Measurements from ENCODE around the gene CAMK1G. TPM values are rescaled to one million over a fixed set of nuclear protein-coding genes. Genes with fewer than 3 reads are reported as not detected.

CAMK1G gene
- polyA plus RNA-seq, 1 of the 3 experiments (the other 2 are of a cell fraction) = 15.1 TPM

DNA sequence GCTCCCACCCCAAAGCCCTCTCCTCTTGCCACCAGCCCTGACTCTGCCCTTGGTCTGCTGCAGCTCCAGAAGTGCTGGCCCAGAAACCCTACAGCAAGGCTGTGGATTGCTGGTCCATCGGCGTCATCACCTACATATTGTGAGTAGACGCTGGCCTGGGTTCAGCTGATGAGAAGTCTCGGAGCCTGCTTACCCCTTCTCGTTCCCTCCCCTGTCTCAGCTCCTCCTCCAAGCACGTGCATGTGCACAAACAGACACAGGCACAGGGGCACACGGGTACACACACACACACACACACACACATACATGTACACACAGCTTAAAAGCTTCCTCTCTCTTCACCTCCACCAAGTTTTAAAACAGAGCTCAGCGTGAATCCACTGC is 24.3 kb downstream of the CAMK1G start:
- CTCF ChIA-PET = interaction anchor here (0.5 to 5.7 kb wide), 9 partner anchors 16 to 85 kb away, joined by 3 to 20 read pairs (median 5); no protein-coding TSS in a partner anchor

DNA sequence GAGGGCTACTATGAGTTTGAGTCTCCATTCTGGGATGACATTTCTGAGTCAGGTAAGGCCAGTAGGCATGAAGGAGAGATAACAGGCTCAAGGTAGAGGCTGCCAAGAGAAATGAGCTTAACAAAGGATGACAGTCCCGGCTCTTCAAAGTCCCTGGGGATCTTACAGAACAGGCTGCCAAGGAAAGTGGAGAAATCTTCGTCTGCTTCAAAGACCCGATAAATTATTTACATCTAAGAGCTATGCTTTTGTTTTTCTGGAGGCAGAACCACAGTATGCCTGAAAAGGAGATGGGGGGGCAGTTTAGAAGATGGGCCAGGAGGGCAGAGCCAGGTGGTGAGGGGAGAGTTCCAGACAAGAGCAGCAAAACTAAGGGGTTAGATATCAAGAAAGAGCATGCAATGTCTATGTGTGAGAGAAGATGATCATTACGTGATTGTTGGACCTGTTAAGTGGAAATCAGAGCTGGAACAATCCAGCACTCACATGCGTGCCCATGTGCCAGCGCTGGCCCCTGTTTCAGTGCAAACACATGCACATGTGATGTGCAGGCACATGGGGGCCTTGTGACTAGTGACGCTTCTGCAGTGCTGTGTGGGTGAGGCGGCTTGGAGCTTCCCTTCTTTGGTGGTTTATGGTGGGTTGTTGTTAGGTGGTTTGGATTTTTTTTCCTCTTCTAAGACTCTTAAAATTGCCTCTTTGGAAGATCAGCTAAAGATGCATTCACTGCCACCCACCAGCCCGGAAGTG is 25.7 kb downstream of the CAMK1G start:
- Histone ChIP-seq H3F3A (replicated peaks; ENCODE audit: insufficient read depth) (peaks cover 4% of the 10 kb centered on the region), H3K79me2 (ENCODE audit: insufficient read depth) (no peaks in the 10 kb centered on the region), H3K36me3 (replicated peaks in 1 of 2; ENCODE audit: control insufficient read depth in 1 of 2, insufficient read depth in 2 of 2, low read length in 1 of 2) (peaks cover 0 to 64% of the 10 kb centered on the region in 2 experiments), H4K20me1 (ENCODE audit: insufficient read depth) (no peaks in the 10 kb centered on the region), H3K4me1 (ENCODE audit: control insufficient read depth in 1 of 2, insufficient read depth in 2 of 2, low read depth in 1 of 2, low read length in 1 of 2) (peaks cover 0 to 8% of the 10 kb centered on the region in 2 experiments; a peak in 2 of 4 replicates), H3K9me2 (no peaks in the 10 kb centered on the region), H3K4me2 (no peak overlapping the region), H3K9me3 (no peaks in the 10 kb centered on the region), H2AFZ (ENCODE audit: low read depth) (no peak overlapping the region), H3K4me3 (ENCODE audit: low read depth in 2 of 2, low read length in 1 of 2) (no peak overlapping the region), H3K9ac (no peak overlapping the region), H3K27me3 (ENCODE audit: insufficient read depth) (no peaks in the 10 kb centered on the region), H3K27ac (ENCODE audit: low read depth in 2 of 2, low read length in 1 of 2) (no peak overlapping the region)
- 93% methylated on average over 9 of the region's 9 CpGs for WGBS (ENCODE audit: low lambda C conversion rate)
- DNase-seq = no peak
- TF ChIP-seq EZH2phosphoT487 (IDR thresholded peaks at IDR 0.05; ENCODE audit: borderline replicate concordance, low read depth) (no peak), TCF12 (IDR thresholded peaks at IDR 0.05) (no peak), SMC3 (IDR thresholded peaks at IDR 0.05; ENCODE audit: low read depth, low read length) (no peak), CHD2 (IDR thresholded peaks at IDR 0.05; ENCODE audit: low read length, partially characterized antibody) (no peak), FOXJ3 (CRISPR knock-in tag; IDR thresholded peaks at IDR 0.05) (no peak), POLR2AphosphoS5 (IDR thresholded peaks at IDR 0.05; ENCODE audit: low read depth, low read length) (no peak), MXI1 (IDR thresholded peaks at IDR 0.05; ENCODE audit: low read depth, low read length) (no peak), NRF1 (IDR thresholded peaks at IDR 0.05; ENCODE audit: low read depth, low read length) (no peak), TEAD4 (IDR thresholded peaks at IDR 0.05; ENCODE audit: borderline replicate concordance, insufficient read depth) (no peak)
- ChIA-PET POLR2A (no interaction called here), CTCF (interaction anchor here (0.9 to 5.7 kb wide), 8 partner anchors 11 to 43 kb away, joined by 3 to 20 read pairs (median 10); no protein-coding TSS in a partner anchor)

More for the DNA sequence above, 24.3 kb downstream of the CAMK1G start:
- Histone ChIP-seq H4K20me1 (ENCODE audit: insufficient read depth) (no peaks in the 10 kb centered on the region), H3K36me3 (replicated peaks in 1 of 2; ENCODE audit: control insufficient read depth in 1 of 2, insufficient read depth in 2 of 2, low read length in 1 of 2) (peaks cover 5 to 78% of the 10 kb centered on the region in 2 experiments), H3K4me3 (ENCODE audit: low read depth in 2 of 2, low read length in 1 of 2) (no peak overlapping the region), H3K9me3 (no peaks in the 10 kb centered on the region), H3F3A (replicated peaks; ENCODE audit: insufficient read depth) (peaks cover 4% of the 10 kb centered on the region), H3K79me2 (ENCODE audit: insufficient read depth) (no peaks in the 10 kb centered on the region), H3K27me3 (ENCODE audit: insufficient read depth) (no peaks in the 10 kb centered on the region), H3K27ac (ENCODE audit: low read depth in 2 of 2, low read length in 1 of 2) (peak overlapping the region in 1 of 2 experiments; percentile 38; a peak in 2 of 4 replicates), H2AFZ (ENCODE audit: low read depth) (no peak overlapping the region), H3K4me2 (no peak overlapping the region), H3K9ac (no peak overlapping the region), H3K4me1 (ENCODE audit: control insufficient read depth in 1 of 2, insufficient read depth in 2 of 2, low read depth in 1 of 2, low read length in 1 of 2) (peaks cover 0 to 8% of the 10 kb centered on the region in 2 experiments; a peak in 2 of 4 replicates), H3K9me2 (no peaks in the 10 kb centered on the region)
- POLR2A ChIA-PET = interaction anchor here (0.6 kb wide), 1 partner anchor 69 kb away, joined by 3 read pairs; no protein-coding TSS in a partner anchor
- 87% methylated on average over 6 of the region's 8 CpGs for WGBS (ENCODE audit: low lambda C conversion rate)
- TF ChIP-seq RXRA (IDR thresholded peaks at IDR 0.05; ENCODE audit: borderline replicate concordance, low read depth) = no peak
- no peak for TF ChIP-seq MXI1 (IDR thresholded peaks at IDR 0.05; ENCODE audit: low read depth, low read length)
- no peak for TF ChIP-seq MEF2A (IDR thresholded peaks at IDR 0.05; ENCODE audit: borderline replicate concordance, low read depth)
- no peak for TF ChIP-seq NFIC (IDR thresholded peaks at IDR 0.05; ENCODE audit: borderline replicate concordance)
- no peak for TF ChIP-seq SIN3A (IDR thresholded peaks at IDR 0.05; ENCODE audit: borderline replicate concordance, low read depth, low read length)
- no peak for TF ChIP-seq SMC3 (IDR thresholded peaks at IDR 0.05; ENCODE audit: low read depth, low read length)
- no peak for TF ChIP-seq YY1 (IDR thresholded peaks at IDR 0.05; ENCODE audit: low read depth)
- DNase-seq = no peak

All from SK-N-SH (cell line).